Esophagus muscularis mucosa (tissue), 3 donors: ENCODE measurements around the gene MYH10.

ENCODE experiments used
- CTCF ChIP-seq, 3 experiments: fragments of 200-600 bp in 2 of 3; fragments of 450-650 bp in 1 of 3; sonication (generic) in 2 of 3; IDR thresholded peaks; one replicate each; pipeline ENCODE4 v1.5.1; 2017 to 2019; ENCODE audit warnings: antibody characterized with exemption in 3 of 3, mild to moderate bottlenecking in 2 of 3, moderate library complexity in 1 of 3
- POLR2A ChIP-seq: fragments of 450-650 bp; IDR thresholded peaks from one replicate; pipeline ENCODE4 v1.6.1; 2017; ENCODE audit warnings: antibody characterized with exemption, moderate library complexity, mild to moderate bottlenecking, low read depth
- POLR2AphosphoS5 ChIP-seq, 2 donors: sonication (generic); formaldehyde crosslinking; IDR thresholded peaks; one replicate each; pipeline ENCODE4 v1.6.1; 2017; ENCODE audit warnings: antibody characterized with exemption in 2 of 2

- TF ChIP-seq CTCF (IDR thresholded peaks at IDR 0.05) (peak in 1 of 3 experiments; percentile 35), POLR2A (no peak), POLR2AphosphoS5 (IDR thresholded peaks at IDR 0.05) (no peak)
Observed at GRCh38 chr17:8630227-8630801, at the start of gene MYH10.
